Measurements from ENCODE around the gene PERM1. TPM values are rescaled to one million over a fixed set of nuclear protein-coding genes. Genes with fewer than 3 reads are reported as not detected.

Gene PERM1
- total and polyA plus RNA-seq, 2 of the 8 experiments (the other 6 are each of a cell fraction or from before 2014, with no cell fraction given): not detected

DNA sequence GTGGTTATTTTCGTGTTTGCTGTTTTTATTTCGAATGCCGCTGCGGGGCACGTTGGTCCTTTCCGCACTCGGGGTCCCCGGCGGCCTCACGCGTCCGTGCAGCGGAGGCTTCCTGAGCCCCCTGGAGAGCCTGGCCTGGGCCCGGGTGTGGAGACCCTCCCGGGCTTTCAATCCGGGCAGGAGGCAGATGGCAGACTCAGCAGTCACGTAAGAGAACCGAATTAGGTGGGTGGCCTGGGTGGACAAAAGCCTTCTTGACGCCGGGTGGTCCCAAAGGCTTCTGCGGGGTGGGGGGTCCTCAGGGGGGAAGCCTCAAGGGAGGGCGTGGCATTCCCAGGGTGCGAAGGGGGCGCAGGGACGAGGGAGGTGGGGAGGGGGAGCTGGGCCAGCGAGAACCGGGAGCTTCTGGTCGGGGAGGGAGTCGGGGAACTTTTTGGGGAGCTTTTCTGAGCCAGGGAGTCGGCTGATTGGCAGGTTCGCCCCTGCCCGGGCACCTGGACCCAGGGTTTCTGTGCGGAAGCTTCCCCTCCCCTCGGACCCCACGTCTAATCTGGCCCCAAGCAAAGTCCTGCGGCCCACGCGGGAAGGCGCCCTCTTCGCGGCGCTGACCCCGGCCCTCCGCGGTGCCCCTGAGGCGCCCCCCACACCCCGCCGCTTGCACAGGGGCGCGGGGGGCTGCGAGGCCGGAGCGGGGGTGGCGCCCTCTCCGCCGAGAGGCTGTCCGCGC is 19.3 kb upstream of the PERM1 start:
- H2BK12ac ChIP-seq (ENCODE audit: low read depth, low read length): no peak overlapping the region; the same call in 1 of the 2 replicates
- no peak overlapping the region for H3K4ac ChIP-seq (replicated peaks; ENCODE audit: insufficient read length, low read depth, low read length)
- H3K27ac ChIP-seq (ENCODE audit: low read depth, low read length): no peak overlapping the region
- H2BK120ac ChIP-seq (replicated peaks; ENCODE audit: low read depth, low read length): no peak overlapping the region
- H3K4me1 ChIP-seq (replicated peaks in 1 of 4; ENCODE audit: control insufficient read depth in 3 of 4, insufficient read depth in 4 of 4, low read length in 3 of 4): peaks cover 0 to 41% (median 20%) of the 10 kb centered on the region in 4 experiments; a peak in 6 of 7 replicates
- H2BK5ac ChIP-seq (ENCODE audit: low read depth, low read length): no peak overlapping the region; the same call in 1 of the 2 replicates
- H3K23ac ChIP-seq (ENCODE audit: insufficient read length): no peak overlapping the region
- H3K23me2 ChIP-seq (ENCODE audit: low read depth, low read length): peaks cover 13% of the 10 kb centered on the region; the same call in 1 of the 2 replicates
- no peak overlapping the region for H3K56ac ChIP-seq (replicated peaks; ENCODE audit: insufficient read length, low read depth, low read length)
- H3K4me3 ChIP-seq (ENCODE audit: extremely low read depth in 1 of 4, insufficient read depth in 2 of 4, low read depth in 3 of 4, low read length in 4 of 4): peak overlapping the region; percentile 34 to 77 (median 46)
- no peak overlapping the region for H2BK20ac ChIP-seq (ENCODE audit: low read length)
- H3K36me3 ChIP-seq (ENCODE audit: control insufficient read depth in 2 of 4, insufficient read depth in 4 of 4, low read length in 3 of 4): peaks cover 0 to 18% (median 0%) of the 10 kb centered on the region in 4 experiments; a peak in 1 of 8 replicates
- H3K18ac ChIP-seq (ENCODE audit: extremely low read depth, low read length): no peak overlapping the region
- peaks cover 0 to 5% of the 10 kb centered on the region in 2 experiments for H4K20me1 ChIP-seq (replicated peaks in 1 of 2; ENCODE audit: control insufficient read depth in 1 of 2, insufficient read depth in 2 of 2, low read length in 2 of 2)
- H4K8ac ChIP-seq (ENCODE audit: extremely low read depth, insufficient read depth, low read length): peak overlapping the region; percentile 95; the same call in 1 of the 2 replicates
- FAIRE-seq (no peak), DNase-seq (ENCODE audit: low read depth in 1 of 2, low spot score in 2 of 2) (no peak)
- H4K91ac ChIP-seq (replicated peaks; ENCODE audit: insufficient read length, low read length): no peak overlapping the region
- H3K79me1 ChIP-seq (ENCODE audit: low read depth, low read length): no peaks in the 10 kb centered on the region
- H3K27me3 ChIP-seq (replicated peaks in 1 of 4; ENCODE audit: control insufficient read depth in 3 of 4, extremely low read depth in 1 of 4, insufficient read depth in 3 of 4, low read length in 3 of 4): peaks cover 47 to 82% (median 64%) of the 10 kb centered on the region in 4 experiments
- H4K5ac ChIP-seq (ENCODE audit: insufficient read length, low read depth, low read length): no peak overlapping the region
- POLR2A ChIA-PET (ENCODE audit: partially characterized antibody): interaction anchor here (0.9 to 4.2 kb wide), 9 partner anchors 13 to 37 kb away, joined by 3 to 40 read pairs (median 6); partner anchors contain the start of gene ISG15
- no peak overlapping the region for H3K9ac ChIP-seq (replicated peaks in 1 of 4; ENCODE audit: extremely low read depth in 1 of 4, low read depth in 3 of 4, low read length in 3 of 4)
- WGBS, 2 experiments (ENCODE audit: extremely low coverage in 1 of 2, insufficient coverage in 1 of 2, insufficient read length in 1 of 2, insufficient replicate concordance in 2 of 2, low coverage in 1 of 2, low lambda C conversion rate in 2 of 2, missing lambda C conversion rate in 1 of 2): 7% methylated on average over 26 of the region's 58 CpGs; no CpG with 5 or more reads in 1 of the 2 experiments
- no peak overlapping the region for H2AFZ ChIP-seq (ENCODE audit: low read length)
- H3K9me3 ChIP-seq (ENCODE audit: insufficient read depth in 2 of 2, low read depth in 1 of 2, low read length in 1 of 2): no peaks in the 10 kb centered on the region; a peak in 1 of 4 replicates
- H3K14ac ChIP-seq (ENCODE audit: insufficient read length): no peak overlapping the region
- CTCF ChIA-PET (ENCODE audit: partially characterized antibody): interaction anchor here (0.6 to 4.7 kb wide), 14 partner anchors 14 to 1547 kb away, joined by 3 to 60 read pairs (median 6); partner anchors contain the start of genes ISG15 and PERM1
- no peak overlapping the region; the same call in 1 of the 2 replicates for H2AK5ac ChIP-seq (ENCODE audit: low read depth, low read length)
- H2BK15ac ChIP-seq (ENCODE audit: low read length): 0 out of 2 replicates have a peak overlapping the region, but pooled peaks have one; percentile 16
- no peaks in the 10 kb centered on the region for H3K79me2 ChIP-seq (ENCODE audit: control insufficient read depth in 1 of 2, insufficient read depth in 2 of 2, low read length in 2 of 2)
- H3K4me2 ChIP-seq (ENCODE audit: insufficient read depth in 1 of 2, low read depth in 2 of 2, low read length in 2 of 2): peak overlapping the region; percentile 56 to 71
- TF ChIP-seq KDM4A (IDR thresholded peaks at IDR 0.05; ENCODE audit: low read depth, low read length, severe bottlenecking) (peak; percentile 55), SIX5 (IDR thresholded peaks at IDR 0.05; ENCODE audit: low read depth, low read length) (no peak), POU5F1 (IDR thresholded peaks at IDR 0.05; ENCODE audit: low read depth, low read length) (no peak), RFX5 (IDR thresholded peaks at IDR 0.05; ENCODE audit: borderline replicate concordance, low read depth, low read length) (no peak), SP2 (IDR thresholded peaks at IDR 0.05; ENCODE audit: low read length) (no peak), YY1 (IDR thresholded peaks at IDR 0.05; ENCODE audit: low read depth, low read length) (no peak), PHF8 (conservative IDR thresholded peaks at IDR 0.05; ENCODE audit: low read depth, low read length) (0 out of 2 replicates have a peak, but pooled peaks have one; percentile 17), EGR1 (IDR thresholded peaks at IDR 0.05; ENCODE audit: borderline replicate concordance, low read depth, low read length) (no peak), KDM1A (IDR thresholded peaks at IDR 0.05; ENCODE audit: borderline replicate concordance, low read length) (no peak)
- TF ChIP-seq, protein P1, sequence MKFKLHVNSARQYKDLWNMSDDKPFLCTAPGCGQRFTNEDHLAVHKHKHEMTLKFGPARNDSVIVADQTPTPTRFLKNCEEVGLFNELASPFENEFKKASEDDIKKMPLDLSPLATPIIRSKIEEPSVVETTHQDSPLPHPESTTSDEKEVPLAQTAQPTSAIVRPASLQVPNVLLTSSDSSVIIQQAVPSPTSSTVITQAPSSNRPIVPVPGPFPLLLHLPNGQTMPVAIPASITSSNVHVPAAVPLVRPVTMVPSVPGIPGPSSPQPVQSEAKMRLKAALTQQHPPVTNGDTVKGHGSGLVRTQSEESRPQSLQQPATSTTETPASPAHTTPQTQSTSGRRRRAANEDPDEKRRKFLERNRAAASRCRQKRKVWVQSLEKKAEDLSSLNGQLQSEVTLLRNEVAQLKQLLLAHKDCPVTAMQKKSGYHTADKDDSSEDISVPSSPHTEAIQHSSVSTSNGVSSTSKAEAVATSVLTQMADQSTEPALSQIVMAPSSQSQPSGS (IDR thresholded peaks at IDR 0.05; ENCODE audit: low read length): peak; percentile 11; the same call in 1 of the 2 replicates
